Hematopoietic multipotent progenitor cell treated with erythropoietin and hydrocortisone succinate and interleukin-3 and kit ligand, for 17 days (in vitro differentiated cells): Measurements from ENCODE around the gene RRP1.

ENCODE experiments used
- DNase-seq: peaks from one replicate; pipeline ENCODE4 v3.0.0-alpha.2; 2015; ENCODE audit warnings: low spot score

Gene RRP1

GRCh38 chr21:43777953-43778352, 11.4 kb upstream of the RRP1 start:
- no peak for DNase-seq

DNA sequence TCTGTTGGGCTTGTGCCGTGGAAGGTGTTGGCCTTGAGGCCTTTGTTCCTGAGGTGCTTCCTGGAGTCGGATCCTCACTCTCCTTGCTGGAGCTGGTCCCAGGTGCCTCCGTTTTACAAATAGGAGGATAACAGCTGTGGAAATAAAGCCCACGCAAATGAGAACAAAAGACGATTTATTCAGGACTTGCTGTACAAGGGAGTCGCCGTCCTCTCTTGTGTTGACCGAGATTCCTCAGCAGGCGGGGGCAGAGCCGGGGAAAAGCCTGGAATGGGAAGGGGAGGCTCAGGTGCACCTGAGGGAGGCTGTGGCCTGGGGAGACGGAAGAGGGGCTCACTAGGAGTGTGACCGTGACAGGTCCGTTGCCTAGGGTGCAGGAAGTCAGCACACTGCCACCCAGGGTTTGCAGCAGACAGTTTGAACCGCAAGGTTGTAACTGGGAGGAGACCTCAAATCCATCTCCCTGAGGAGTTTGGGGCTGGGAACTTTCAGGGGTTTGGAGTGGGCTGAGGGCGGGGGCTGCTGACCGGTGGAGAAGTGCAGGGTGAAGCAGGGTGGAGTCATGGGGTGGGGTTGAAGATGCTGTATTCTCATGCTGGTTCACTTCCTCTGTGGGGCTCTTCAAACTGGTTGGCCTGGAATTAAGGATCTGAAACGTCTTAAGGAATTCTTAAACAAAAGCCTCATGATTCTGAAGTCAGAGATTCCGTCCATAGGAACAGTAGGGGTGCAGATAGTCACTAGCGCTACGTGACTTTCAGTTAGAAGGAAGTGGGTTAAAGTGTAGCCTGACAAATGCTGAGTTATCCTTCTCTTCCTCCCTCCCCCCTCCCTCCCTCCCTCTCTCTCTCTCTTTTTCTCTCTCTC, 10.7 kb upstream of the RRP1 start:
- DNase-seq: no peak

DNA sequence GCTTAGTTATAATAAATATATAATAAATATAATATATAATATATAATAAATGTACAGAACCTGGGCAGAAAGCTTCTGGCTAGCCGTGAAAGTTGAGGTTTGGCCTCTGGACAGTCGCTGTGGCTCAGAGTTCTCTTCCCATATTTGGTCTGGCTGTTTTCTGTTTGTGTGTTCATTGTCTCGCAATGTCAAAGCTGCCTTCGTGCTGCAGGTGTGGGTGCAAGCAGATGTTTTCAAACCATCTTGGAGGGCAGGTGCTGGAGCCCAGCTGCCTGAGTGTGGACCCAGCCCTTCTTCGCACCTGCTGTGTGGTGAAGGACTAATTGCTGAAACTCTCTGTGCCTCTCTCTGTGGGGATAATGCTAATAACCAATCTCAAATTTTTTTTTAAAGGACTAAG, 9.7 kb upstream of the RRP1 start:
- DNase-seq: no peak

- DNase-seq: no peak
These were observed 7.5 kb upstream of the RRP1 start for GRCh38 chr21:43781846-43782245.

GRCh38 chr21:43782431-43783097, 6.8 kb upstream of the RRP1 start:
- DNase-seq: no peak

DNA sequence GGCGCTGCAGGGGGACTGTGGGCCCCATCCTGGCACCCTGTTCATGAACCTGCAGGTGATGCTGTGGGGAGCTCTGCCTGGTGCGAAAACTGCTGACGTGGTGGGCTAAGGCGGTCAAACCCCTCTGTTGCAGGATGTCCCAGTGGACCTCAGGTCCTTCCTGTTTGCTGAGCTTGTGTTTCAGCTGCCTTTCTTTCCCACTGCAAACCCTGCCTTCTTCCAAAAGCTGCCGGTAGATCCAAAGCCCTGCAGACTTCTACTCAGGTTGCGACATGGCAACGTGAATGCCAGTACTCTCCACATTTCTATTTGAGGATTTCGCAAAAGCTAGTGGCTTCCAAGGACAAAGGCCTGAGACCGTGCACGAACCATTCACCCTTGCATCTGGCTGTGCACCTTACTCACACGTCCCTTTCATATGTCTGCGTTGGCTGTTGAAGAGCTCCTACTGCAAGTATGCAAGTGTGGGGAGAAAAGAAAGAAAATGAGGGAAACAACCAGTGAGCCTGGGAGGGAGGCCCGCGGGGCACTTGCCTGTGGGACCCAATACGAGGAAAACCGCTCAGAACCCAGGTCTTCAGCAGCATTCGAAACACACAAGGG, 6.2 kb upstream of the RRP1 start:
- no peak for DNase-seq

GRCh38 chr21:43785134-43785533, 4.2 kb upstream of the RRP1 start:
- no peak for DNase-seq

DNA sequence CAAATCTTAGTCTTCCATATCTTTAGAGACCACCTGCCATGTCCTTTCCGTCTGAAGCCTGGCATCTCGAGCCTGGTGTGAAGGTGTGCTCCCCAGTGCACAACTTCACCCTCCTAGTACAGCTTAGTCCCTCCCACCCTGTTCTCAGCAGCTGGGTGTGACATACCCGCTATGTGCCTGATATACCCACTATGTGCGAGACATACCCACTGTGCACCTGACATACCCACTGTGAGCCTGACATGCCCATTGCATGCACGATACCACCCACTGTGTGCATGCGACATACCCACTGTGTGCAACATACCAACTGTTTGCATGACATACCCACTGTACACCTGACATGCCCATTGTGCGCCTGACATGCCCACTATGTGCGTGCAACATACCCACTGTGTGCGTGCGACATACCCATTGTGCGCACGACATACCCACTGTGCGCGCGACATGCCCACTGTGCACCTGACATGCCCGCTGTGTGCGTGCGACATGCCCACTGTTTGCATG, 3.0 kb upstream of the RRP1 start:
- no peak for DNase-seq

GRCh38 chr21:43786807-43787440, 2.5 kb upstream of the RRP1 start:
- DNase-seq: no peak

- DNase-seq: no peak
These were observed 690 bp downstream of the RRP1 start for GRCh38 chr21:43790010-43790524.

DNA sequence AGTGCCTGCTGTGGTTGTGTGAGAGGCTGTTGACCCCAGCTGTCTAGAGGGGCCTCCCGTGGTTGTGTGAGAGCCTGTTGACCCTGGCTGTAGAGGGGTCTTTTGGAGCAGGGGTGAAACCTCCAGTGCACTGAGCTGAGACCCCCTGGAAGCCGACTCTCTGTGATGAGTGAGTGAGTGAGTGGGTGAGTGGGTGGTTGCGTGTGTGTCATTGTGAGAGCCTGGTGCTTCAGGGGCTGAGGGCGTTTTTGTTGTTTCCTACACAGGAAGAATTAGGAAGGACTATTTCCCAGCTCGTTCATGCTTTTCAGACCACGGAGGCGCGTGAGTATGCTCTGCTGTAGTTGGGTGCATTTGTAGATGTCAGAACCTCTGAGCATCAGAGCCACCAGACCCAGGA, 3.0 kb downstream of the RRP1 start:
- DNase-seq: no peak

DNA sequence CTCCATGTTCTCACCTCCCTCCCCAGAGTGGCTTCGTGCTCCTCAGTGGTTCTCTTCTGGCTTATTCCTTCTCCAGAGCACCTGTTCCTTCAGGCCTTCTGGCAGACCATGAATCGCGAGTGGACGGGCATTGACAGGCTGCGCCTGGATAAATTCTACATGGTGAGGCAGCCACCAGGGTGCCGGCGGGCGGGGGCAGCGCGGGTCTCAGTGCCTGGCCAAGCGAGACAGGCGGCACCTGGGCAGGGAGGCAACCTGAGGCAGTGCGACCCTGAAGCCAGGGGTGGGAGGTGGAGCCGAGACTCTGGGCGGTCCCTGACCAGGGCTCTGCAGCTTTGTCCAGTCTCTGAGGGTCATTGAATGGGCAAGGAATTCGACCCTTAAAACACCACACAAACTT, 3.9 kb downstream of the RRP1 start:
- DNase-seq: no peak

DNA sequence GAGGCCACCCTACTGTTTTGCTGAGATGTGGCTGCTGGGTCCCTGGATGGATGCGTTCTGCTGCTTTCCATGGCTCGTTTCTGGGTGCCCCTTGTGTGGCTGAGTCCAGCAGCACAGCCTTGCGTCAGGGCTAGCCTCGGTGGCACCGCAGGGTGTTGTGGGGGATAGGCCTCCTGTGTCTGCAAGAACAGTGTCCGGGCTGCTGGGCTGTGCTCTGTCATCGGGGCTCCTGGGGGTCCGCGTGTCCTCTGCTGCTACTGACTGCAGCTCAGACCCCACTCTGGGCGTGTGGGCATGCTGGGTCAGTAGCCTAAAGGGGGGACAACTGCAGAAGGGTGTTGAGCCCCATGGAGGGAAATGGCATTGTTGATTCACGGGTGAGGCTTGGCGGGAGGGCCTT, 4.9 kb downstream of the RRP1 start:
- DNase-seq: no peak

DNA sequence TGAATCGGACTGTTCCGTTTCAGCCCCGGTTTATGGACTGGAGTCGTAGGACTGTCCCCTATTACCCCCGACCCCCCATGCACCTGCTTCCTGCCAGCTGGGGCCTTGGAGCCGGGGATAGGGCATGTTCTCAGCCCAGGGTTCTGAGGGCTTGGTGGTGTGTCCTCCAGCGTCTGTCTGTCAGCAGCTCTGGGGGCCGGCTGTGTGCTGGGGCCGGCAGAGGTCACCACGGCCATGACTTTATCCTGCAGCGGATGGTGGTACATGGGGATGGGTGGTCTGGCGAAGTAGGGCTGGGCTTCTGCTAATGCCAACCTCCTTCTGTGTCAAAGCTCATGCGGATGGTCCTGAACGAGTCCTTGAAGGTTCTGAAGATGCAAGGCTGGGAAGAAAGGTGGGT, 5.5 kb downstream of the RRP1 start:
- no peak for DNase-seq

DNA sequence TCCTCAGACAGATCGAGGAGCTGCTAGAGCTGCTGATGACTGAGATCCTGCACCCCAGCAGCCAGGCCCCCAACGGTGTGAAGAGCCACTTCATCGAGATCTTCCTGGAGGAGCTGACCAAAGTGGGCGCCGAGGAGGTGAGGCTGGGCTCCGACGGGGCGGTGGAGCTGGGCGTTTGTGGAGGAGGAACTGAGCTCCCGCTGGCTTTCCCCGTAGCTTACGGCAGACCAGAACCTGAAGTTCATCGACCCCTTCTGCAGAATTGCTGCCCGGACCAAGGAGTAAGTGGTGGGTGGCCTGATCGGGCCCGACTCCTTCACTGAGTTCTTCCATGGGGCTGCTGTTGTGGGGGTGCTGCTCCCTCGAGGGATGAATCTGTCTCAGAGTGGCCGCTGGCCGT, 8.0 kb downstream of the RRP1 start:
- no peak for DNase-seq

DNA sequence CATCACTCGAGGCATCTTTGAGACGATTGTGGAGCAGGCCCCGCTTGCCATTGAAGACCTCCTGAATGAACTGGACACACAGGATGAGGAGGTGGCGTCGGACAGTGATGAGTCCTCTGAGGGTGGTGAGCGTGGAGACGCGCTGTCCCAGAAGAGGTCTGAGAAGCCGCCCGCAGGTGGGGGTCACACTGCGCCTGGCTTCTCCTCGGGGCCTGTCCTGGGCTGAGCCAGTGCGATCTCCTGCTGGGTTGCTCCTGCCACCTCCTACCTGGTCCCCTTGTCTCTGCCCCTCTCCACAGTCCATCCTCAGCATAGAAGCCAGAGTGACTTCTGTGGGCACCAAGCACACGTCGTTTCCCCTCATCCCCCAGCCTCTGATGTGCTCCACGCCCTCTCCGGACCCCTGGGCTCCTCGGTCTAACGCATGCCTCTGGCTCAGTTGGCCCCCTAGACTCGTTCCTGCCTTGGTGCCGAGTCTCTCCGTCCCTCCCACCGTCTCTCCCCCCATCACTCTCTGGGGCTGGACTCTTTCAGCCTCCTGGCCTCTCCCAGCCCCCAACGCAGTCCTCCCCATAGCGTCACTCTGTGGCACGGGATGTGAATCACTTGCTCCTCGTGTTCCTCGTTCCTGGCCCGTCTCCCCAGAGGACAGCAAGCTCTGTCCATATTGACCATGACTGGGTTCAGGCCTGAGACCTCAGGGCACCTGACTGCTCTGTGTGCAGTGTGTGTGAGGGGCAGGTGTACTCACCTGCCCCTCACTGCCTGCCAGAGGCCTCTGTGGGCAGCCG, 8.7 kb downstream of the RRP1 start:
- no peak for DNase-seq

DNA sequence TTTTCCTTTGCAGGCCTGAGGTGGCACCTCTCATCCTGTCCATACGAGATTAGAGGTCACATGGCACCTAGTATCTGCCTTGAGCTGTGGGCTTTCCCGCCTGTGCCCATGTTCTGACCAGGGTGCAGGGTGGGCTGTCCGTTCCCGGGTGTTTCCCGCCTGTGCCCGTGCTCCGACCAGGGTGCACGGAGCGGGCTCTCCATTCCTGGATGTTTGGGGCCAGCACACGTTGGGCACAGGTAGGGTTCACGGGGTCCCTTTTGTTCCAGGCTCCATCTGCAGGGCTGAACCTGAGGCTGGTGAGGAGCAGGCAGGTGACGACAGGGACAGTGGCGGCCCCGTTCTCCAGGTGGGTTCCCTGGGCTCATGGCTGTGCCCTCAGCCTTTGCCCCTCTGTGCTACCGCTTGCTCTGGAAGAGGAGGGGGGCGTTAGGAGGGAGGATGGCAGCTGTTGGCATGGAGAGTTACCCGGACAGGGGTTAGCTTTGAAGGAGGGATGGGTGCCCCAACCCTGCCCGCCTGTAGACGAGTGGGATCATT, 10.0 kb downstream of the RRP1 start:
- no peak for DNase-seq

- DNase-seq: no peak
These were observed 10.7 kb downstream of the RRP1 start for GRCh38 chr21:43800124-43800523.

GRCh38 chr21:43800566-43800965, 11.2 kb downstream of the RRP1 start:
- DNase-seq: no peak

DNA sequence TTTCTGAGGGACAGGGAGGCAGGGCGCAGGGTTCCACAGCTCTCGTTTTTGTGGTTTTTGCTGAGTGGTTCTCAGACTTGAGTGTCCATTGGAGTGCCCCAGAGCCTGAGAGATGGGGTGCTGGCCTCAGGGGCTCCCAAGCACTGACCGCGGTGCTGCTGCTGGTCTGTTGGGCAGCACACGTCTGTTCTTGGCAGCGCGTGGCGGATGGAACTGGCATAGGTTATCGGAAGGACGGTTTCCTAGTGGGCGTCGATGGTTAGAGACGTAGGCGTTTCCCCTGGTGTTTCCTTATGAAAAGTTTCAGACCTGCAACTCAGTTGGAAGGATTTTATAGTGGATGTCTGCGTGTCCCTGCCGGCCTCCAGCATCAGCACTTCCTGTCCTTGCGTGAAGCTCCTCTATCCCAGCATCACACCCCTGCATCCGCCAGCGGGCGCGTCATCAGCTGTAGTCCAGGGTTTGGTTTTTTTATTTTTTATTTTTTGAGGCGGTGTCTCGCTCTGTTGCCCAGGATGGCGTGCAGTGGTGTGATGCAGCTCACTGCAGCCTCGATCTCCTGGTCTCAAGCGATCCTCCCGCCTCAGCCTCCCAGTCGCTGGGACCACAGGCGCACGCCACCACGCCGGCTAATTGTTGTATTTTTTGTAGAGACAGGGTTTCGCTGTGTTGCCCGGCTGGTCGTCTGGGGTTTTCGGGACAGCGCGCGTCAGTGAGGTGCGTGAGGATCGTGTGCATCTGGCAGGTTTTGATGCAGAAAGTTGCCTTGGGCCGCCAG, 11.8 kb downstream of the RRP1 start:
- no peak for DNase-seq
